Esophagus squamous epithelium (tissue), 4 donors: ENCODE data around the gene CHRNB2.

ENCODE experiments used
- CTCF ChIP-seq, 6 experiments: fragments of 450-650 bp in 4 of 6; fragments of 200-600 bp in 2 of 6; sonication (generic) in 2 of 6; IDR thresholded peaks; one replicate each; pipeline ENCODE4 v1.5.1; 2016 to 2019; ENCODE audit warnings: antibody characterized with exemption in 6 of 6, mild to moderate bottlenecking in 4 of 6, moderate library complexity in 4 of 6
- POLR2A ChIP-seq, 4 donors: fragments of 450-650 bp; IDR thresholded peaks; one replicate each; pipeline ENCODE4 v1.6.1; 2017; ENCODE audit warnings: antibody characterized with exemption in 4 of 4, mild to moderate bottlenecking in 4 of 4, moderate library complexity in 3 of 4

- TF ChIP-seq CTCF (IDR thresholded peaks at IDR 0.05) (no peak), POLR2A (IDR thresholded peaks at IDR 0.05) (no peak)
Observed at GRCh38 chr1:154577346-154578057, 9.9 kb downstream of the CHRNB2 start.
